ENCODE measurements around the gene CCDC88C.

GRCh38 chr14:91302391-91302790, 115.2 kb downstream of the CCDC88C start:
- TF ChIP-seq CTCF (IDR thresholded peaks at IDR 0.05) (no peak), EP300 (IDR thresholded peaks at IDR 0.05) (no peak), POLR2A (IDR thresholded peaks at IDR 0.05) (no peak), POLR2AphosphoS5 (IDR thresholded peaks at IDR 0.05) (no peak)

Data from upper lobe of left lung (tissue), 4 donors.